Measurements from ENCODE around the gene PIP4K2C. TPM values are rescaled to one million over a fixed set of nuclear protein-coding genes. Genes with fewer than 3 reads are reported as not detected.
"Not testable (repeated sequence)": the region's sequence is repeated elsewhere in the genome, so short reads cannot be mapped to it uniquely, and the experiment has no call there.

PIP4K2C gene
- polyA plus RNA-seq, 1 experiment: 33.1 TPM

DNA sequence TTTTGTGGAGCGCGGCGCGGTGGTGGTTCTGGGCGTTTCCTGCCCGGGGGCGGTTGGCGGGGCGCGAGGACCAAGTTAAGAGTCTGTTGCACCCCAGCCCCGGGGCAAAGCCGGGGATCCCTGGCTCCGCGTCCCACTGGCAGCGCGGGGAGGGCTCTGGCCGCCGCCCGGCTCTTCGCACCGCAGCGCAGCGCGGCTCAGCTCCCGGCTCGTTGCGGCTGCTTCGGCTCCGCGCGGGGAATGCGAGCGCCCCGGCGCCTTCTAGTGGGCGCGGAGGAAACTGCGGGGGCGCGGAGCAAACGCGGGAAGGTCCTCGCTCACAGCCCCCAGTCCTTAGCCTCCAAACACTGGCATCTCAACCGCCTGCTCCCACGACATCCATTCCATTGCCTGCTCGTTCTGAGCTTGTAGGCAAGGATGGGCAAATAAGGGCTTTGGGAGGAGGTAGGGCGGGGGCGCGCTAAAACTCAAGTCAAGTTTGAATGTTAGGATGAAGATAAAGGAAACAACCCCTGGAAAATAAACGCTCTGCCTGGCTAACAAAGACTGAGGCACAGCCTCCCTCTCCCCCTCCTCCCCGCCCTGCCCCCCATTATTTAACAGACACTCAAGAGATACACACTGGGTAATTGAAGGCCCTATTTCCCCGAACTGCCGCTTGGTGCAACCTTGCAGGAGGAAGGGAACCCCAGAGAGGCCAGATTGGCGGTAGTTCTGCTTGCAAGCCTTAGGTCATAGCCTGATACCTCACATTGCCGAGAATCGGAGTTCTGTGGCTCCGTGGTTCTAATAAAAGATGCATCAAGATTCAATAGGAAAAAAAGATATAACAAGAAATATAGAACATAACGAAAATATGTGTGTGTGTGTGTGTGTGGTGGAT lies 42.2 kb downstream of the PIP4K2C start, which contains the start of gene B4GALNT1:
TSS of gene B4GALNT1 (minus strand) at position 244 of the 883 bp plus-strand sequence. CDS start 1,069 bp downstream, outside the sequence.
- ChIA-PET POLR2A (no interaction called here), CTCF (interaction anchor here (0.5 to 3.1 kb wide), 27 partner anchors 8 to 1417 kb away, joined by 3 to 59 read pairs (median 4); partner anchors contain the start of genes DCTN2 and OS9)
- Histone ChIP-seq H3K27ac (ENCODE audit: low read depth, low read length) (no peak within 1 kb of the TSS), H3K4me3 (ENCODE audit: low read depth, low read length) (peak within 1 kb of the TSS; percentile 59), H3K27me3 (ENCODE audit: control insufficient read depth, insufficient read depth, low read length) (peaks cover 31% of the 10 kb centered on the region), H3K9me3 (ENCODE audit: control insufficient read depth, insufficient read depth, low read length) (no peaks in the 10 kb centered on the region; the same call in 1 of the 2 replicates)
- no peak for DNase-seq (ENCODE audit: low read depth, low spot score)
- TF ChIP-seq, protein P1, sequence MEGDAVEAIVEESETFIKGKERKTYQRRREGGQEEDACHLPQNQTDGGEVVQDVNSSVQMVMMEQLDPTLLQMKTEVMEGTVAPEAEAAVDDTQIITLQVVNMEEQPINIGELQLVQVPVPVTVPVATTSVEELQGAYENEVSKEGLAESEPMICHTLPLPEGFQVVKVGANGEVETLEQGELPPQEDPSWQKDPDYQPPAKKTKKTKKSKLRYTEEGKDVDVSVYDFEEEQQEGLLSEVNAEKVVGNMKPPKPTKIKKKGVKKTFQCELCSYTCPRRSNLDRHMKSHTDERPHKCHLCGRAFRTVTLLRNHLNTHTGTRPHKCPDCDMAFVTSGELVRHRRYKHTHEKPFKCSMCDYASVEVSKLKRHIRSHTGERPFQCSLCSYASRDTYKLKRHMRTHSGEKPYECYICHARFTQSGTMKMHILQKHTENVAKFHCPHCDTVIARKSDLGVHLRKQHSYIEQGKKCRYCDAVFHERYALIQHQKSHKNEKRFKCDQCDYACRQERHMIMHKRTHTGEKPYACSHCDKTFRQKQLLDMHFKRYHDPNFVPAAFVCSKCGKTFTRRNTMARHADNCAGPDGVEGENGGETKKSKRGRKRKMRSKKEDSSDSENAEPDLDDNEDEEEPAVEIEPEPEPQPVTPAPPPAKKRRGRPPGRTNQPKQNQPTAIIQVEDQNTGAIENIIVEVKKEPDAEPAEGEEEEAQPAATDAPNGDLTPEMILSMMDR (IDR thresholded peaks at IDR 0.05; ENCODE audit: low read depth, low read length): peak; percentile 91

DNA sequence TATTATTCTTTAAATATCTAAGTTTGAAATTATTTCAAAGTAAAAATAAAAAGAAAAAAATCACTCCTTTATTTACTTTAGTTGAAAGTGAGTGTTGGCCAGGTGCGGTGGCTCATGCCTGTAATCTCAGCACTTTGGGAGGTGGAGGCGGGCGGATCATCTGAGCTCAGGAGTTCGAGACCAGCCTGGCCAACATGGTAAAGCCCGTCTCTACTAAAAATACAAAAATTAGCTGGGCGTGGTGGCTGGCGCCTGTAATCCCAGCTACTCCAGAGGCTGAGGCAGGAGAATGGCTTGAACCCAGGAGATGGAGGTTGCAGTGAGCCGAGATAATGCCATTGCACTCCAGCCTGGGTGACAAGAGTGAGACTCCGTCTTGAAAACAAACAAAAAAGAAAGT lies 45.7 kb downstream of the PIP4K2C start:
- POLR2A ChIA-PET; H3K9me3 ChIP-seq (ENCODE audit: control insufficient read depth, insufficient read depth, low read length); H3K27ac ChIP-seq (ENCODE audit: low read depth, low read length); H3K4me3 ChIP-seq (ENCODE audit: low read depth, low read length); DNase-seq (ENCODE audit: low read depth, low spot score): not testable (repeated sequence)
- CTCF ChIA-PET: interaction anchor here (0.6 to 2.1 kb wide), 4 partner anchors 14 to 873 kb away, joined by 3 to 20 read pairs (median 5); no protein-coding TSS in a partner anchor
- peaks cover 21% of the 10 kb centered on the region for H3K27me3 ChIP-seq (ENCODE audit: control insufficient read depth, insufficient read depth, low read length)

DNA sequence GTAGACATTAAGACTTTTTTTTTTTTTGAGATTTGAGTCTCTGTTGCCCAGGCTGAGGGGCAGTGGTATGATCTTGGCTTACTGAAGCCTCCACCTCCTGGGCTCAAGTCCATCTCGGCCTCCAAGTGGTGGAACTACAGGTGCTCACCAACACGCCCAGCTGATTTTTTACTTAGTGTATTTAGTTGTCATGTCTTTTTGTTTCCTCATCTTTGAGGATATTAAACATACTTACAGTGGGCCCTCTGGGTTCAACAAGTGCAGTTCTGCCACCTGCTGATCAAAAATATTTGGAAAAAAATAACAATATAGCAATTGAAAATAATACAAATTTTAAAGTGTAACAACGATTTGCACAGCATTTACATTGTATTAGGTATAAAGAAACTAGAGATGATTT lies 46.4 kb downstream of the PIP4K2C start:
- H3K4me3 ChIP-seq (ENCODE audit: low read depth, low read length): no peak overlapping the region
- H3K27ac ChIP-seq (ENCODE audit: low read depth, low read length): no peak overlapping the region
- no peaks in the 10 kb centered on the region for H3K9me3 ChIP-seq (ENCODE audit: control insufficient read depth, insufficient read depth, low read length)
- no peak for DNase-seq (ENCODE audit: low read depth, low spot score)
- ChIA-PET CTCF (interaction anchor here (0.6 to 2.1 kb wide), 4 partner anchors 15 to 873 kb away, joined by 3 to 20 read pairs (median 5); no protein-coding TSS in a partner anchor), POLR2A (no interaction called here)
- TF ChIP-seq, protein P1 (IDR thresholded peaks at IDR 0.05; ENCODE audit: low read depth, low read length): no peak
- H3K27me3 ChIP-seq (ENCODE audit: control insufficient read depth, insufficient read depth, low read length): peaks cover 15% of the 10 kb centered on the region

DNA sequence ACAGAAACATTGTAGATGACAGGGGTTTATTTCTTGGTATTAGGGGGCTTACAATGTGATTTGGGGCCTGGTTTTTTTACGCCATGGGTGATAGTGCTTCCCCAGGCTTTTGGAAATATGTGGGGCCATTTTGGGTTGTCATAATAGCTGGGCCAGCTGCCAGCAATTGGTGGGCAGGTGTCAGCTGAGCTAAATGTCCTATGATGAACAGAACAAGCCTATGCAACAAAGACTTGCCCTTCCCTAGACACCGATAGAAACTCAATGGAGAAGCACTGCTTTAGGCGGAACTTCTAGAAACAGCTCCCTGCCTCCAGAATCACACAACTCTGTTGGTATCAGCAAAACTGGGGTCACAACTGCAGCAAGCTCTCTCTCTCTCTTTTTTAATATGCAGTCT lies 47.1 kb downstream of the PIP4K2C start:
- Histone ChIP-seq H3K27ac (ENCODE audit: low read depth, low read length) (no peak overlapping the region), H3K4me3 (ENCODE audit: low read depth, low read length) (no peak overlapping the region), H3K9me3 (ENCODE audit: control insufficient read depth, insufficient read depth, low read length) (no peaks in the 10 kb centered on the region), H3K27me3 (ENCODE audit: control insufficient read depth, insufficient read depth, low read length) (peaks cover 13% of the 10 kb centered on the region)
- POLR2A ChIA-PET: no interaction called here
- TF ChIP-seq, protein P1 (IDR thresholded peaks at IDR 0.05; ENCODE audit: low read depth, low read length): no peak
- CTCF ChIA-PET: interaction anchor here (0.6 to 2.1 kb wide), 2 partner anchors 17 to 54 kb away, joined by 5 to 20 read pairs; no protein-coding TSS in a partner anchor
- DNase-seq (ENCODE audit: low read depth, low spot score): no peak

DNA sequence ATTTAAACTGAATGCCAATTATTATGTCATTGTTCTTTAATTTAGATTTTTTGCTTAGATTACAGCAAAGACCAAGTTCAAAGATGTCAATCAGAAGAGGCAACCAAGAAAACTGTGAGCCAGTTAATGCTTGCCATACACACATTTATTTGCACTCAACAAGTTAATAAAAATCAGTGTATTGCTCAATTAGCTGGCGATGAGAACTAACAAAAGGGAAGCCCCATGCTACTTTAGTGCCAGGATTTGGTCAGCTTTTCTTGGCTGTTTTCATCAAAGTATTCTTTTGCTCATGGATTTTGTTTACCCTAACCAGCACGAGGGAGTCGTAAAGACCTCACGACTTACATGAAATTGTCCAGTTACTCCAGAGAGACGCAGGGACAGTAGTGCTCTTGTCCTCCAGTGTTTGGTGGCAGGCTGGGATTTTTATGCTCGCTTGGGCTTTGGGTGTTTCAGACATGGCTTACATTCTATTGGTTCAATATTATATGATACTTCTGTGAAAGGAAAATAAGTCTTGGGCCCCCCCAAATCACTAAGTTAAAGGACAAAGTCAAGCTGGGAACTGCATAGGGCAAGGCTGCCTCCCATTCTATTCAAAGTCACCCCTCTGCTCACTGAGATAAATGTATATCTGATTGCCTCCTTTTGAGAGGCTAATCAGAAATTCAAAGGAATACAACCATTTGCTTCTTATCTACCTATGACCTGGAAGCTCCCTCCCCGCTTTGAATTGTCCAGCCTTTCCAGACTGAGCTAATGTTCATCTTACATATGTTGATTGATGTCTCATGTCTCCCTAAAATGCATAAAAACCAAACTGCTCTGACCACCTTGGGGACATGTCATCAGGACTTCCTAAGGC lies 49.4 kb downstream of the PIP4K2C start:
- Histone ChIP-seq H3K27me3 (ENCODE audit: control insufficient read depth, insufficient read depth, low read length) (peaks cover 9% of the 10 kb centered on the region), H3K27ac (ENCODE audit: low read depth, low read length) (no peak overlapping the region), H3K9me3 (ENCODE audit: control insufficient read depth, insufficient read depth, low read length) (peaks cover 4% of the 10 kb centered on the region; the same call in 1 of the 2 replicates), H3K4me3 (ENCODE audit: low read depth, low read length) (no peak overlapping the region)
- ChIA-PET POLR2A (no interaction called here), CTCF (interaction anchor here (1.2 to 2.5 kb wide), 2 partner anchors 7 to 57 kb away, joined by 6 to 12 read pairs; partner anchors contain the start of gene B4GALNT1)
- DNase-seq (ENCODE audit: low read depth, low spot score): no peak
- TF ChIP-seq, protein P1 (IDR thresholded peaks at IDR 0.05; ENCODE audit: low read depth, low read length): no peak

Data from AG04450 (cell line).